Ecto neural progenitor cell (in vitro differentiated cells): ENCODE data around the gene CMSS1.
"Not testable (repeated sequence)": the region's sequence is repeated elsewhere in the genome, so short reads cannot be mapped to it uniquely, and the experiment has no call there.

Experiments used
- DNase-seq: peaks from one replicate; pipeline ENCODE4 v3.0.0-alpha.2; 2018; ENCODE audit warnings: low spot score

Gene CMSS1

DNA sequence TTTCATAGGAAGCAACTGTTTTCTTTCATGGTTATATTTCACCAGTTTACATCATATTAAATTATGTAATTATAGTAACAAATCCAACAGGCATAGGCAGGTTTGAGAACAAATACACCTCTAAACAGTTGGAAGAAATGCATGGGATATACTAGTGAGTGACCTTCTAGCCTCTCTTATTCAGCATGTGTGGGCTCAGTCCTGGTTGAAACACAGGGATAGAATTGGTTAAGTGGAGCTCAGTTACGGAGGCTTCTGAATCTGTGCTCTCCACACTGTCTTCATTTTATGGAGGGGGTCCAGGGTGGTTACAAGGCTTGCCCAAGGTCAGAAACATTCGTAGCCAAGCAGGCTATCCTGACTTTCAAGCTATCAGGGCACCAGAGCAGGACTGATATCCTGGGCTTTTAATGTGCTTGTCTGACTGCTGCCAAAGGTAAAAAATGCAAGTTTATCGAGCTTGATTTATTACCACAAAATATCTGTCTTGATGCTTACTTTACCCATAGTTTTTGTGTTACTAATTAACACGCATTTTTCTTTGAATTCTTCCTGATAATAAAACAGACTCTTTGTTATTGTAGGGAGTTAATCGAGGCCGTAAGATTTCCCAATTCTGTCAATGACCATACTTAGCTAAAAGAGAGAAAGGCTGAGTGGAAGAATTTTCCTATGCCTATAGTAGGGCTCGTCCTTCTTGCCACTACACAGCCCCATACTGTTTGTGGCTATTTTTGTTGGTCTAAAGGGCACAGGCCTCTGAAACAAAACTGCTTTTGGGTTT lies 207.1 kb downstream of the CMSS1 start:
- no peak for DNase-seq

DNA sequence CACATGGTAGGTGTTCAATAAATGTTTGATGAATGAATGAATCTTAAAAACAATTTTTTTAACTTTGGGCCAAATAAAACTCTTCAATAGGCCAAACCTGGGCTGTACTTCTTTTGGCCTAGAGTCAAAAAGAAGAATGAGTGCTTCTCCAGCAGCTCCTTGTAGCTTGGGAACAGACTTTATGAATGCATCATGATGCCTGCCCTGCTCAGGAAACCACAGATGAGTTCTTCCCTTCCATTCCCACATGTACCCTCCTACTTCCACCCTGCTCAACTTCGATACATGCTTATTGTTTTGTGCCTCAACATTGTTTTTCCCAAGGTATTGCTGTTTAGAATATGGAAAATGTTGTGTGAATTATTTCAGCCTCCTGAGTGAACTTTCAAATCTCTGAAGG lies 209.7 kb downstream of the CMSS1 start:
- no peak for DNase-seq

DNA sequence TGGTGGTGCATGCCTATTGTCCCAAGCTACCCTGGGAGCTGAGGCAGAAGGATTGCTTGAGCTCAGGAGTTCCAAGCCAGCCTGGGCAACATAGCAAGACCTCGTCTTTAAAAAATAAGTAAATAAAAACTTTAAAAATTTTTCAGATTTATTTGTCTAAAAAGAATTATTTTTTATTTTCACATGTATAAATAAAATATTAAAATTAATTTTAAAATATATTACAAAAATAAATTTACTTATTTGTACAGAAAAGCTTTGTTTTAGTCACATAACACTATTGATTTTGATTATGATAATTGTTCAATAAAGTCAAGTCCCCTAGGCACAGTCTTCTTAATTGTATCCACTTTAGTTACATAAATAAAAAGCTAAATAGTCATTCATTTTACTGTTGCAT lies 211.4 kb downstream of the CMSS1 start:
- no peak for DNase-seq

DNA sequence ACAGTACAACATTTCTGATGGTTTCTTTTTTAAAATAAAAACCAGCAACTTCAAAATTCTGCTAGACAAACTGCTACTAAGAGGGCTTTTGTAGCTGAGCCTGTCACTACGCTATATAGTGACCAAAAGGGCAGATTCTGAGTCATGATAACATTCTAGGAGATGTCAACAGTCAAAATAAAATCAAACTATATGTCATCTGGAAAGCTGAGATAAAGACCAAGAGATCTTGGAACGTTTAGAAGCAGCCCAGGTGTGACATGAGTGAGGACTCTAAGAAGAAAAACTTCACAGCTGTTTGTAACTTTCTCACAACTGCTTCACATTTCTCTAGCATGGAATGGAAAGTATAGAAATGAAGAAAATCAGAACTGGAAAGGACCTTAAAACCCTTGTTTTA lies 212.0 kb downstream of the CMSS1 start:
- no peak for DNase-seq

DNA sequence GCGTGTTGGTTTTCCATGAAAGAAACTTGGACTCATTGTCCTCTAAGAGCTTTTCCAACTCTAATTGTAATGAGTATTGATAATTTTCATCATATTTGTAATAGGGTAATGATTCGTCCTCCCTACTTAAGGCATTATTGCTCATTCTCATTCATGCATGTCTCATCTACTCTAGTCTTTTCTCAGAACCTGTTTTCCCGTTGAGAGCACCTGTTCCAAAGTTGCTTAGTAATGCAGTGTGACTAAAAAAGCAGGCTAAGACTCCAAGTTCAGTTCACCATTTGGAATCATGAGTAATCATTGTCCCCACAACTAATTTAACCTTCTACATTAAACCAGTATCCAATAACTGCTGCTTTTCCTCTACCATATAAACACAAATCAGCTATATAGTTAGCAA lies 212.7 kb downstream of the CMSS1 start:
- no peak for DNase-seq

DNA sequence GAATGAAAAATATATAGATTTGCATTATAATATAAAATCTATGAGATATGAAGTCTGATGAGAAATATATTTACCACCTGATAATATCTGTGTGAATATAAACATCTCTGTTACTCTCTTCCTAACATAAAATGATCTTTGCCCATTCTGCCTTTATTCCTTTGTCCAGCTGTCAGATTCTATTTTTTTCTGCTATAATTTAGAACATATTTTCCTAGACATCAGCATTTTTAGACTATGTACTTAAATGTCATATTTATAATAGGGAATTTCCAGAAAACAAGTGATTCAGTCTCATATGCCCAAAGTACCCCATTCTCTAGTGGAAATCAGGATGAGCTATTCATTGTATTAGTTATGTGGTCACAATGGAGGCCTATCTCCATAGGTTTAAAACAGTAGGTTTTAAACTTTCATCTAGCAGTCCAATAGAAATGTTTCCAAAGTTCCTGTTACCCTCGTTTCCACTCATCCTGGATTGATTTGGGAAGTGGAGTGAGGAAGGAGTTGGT lies 213.3 kb downstream of the CMSS1 start:
- no peak for DNase-seq

DNA sequence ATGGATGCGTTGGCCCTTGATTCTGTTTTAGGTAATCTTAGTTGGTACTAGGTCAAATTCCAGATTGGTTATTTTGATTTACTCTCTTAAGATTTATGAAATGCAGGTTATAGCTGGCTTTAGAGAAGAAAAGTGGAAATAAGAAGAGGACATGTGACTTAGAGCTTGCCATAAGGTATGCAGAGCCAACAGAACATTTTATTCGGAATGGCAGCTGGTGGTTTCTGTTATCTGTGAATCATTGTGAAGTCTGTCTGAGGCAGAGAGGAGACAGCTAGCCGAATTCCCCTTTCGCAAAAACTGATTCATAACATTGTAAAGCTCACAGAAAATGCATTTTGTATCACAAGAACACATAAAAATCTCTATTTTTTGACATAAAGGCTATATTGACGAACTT lies 214.6 kb downstream of the CMSS1 start:
- no peak for DNase-seq

DNA sequence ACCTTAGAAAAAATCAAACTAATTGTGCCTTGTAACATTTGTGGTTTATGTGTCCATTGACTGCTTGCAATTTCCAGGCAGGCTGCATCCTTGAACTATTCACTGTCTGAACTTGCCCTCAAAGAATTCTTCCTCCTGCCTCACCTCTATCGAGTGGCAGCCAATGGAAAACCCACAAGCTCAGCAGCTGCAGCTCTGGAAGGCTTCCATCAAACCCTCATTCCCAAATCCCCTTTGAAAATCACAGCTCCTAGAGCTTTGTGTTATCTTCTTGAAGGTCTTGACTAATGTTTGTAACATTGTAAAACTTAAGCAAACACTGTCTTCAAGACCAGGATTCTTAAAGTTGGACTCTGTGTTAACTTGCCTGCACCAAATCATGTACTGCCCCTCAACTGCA lies 215.5 kb downstream of the CMSS1 start:
- DNase-seq: no peak

DNA sequence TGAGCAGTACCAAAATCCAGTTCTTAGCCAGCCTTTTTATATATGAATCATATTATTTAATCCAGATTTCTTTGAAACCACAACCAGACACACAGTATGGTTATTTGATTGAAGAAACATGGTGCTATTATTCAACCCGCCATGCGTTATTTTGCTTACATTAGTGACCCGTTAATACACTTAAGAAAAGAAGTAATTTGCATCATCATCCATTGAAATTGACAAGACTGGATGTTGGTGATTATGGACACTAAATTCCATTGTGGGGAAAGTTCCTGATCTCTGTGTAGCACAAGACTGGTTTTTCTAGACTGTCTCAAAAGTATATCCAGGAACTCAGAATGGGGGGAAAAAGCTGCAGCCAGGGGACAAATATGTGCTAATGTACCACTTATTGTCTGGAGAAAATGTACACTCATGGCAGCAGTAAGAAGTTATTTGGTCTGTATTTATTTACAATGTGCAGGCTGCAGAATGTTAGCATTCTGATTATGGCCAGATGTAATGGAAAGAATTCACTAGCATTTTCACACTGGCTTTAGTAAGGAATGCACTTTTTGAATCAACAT lies 216.3 kb downstream of the CMSS1 start:
- DNase-seq: no peak

DNA sequence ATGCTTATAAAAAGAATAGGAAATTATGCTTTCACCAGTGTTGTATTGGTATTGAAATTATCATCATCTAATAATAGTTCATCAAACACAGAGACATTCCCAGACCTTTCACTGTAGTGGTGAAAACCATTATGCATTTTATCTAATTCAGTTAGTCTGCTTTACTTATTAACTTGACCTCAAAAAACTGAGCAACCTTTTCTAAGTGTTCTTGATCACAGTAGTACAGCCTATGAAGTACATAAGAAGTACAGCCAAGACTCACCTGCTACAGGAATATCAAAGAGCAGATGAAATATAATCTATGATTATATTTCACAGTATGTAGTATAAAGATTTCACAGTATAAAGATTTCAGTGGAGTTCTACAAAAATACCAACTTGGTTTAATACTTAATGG lies 221.4 kb downstream of the CMSS1 start:
- DNase-seq: no peak

DNA sequence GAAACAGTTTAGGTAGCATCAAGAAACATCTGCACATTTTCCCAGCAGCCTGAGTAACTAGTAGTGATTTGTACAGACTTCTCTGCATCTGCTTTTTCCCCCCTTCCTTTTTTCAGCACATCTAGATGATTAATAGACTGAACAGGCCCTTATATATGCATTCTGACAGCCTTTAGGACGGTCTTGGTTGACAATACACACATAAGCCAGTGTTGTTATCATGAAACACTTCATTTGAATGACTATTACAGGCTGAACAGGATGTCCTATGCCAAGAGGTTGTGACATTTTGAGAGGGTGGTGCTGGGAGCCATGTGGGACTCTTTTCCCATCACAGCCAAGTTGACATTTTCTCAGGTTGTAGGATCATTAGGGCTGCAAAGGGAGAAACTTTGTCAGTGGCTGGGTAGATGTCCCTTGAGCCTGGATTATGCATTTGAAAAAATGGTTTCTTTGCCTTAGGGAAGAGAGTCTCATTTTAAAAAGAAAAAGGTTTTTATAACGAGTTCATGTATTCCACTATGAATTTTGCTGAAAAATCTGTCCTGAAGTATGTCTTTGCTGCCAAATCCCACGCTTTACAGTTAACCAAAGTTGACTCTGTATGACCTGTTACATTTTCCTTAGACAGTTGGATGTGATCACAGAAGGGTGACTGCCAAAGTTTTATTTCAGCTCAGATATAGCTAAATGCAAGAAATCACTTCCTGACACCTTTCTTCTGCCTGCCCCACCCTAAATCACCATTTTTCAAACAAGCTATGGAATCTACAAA lies 223.0 kb downstream of the CMSS1 start:
- no peak for DNase-seq

DNA sequence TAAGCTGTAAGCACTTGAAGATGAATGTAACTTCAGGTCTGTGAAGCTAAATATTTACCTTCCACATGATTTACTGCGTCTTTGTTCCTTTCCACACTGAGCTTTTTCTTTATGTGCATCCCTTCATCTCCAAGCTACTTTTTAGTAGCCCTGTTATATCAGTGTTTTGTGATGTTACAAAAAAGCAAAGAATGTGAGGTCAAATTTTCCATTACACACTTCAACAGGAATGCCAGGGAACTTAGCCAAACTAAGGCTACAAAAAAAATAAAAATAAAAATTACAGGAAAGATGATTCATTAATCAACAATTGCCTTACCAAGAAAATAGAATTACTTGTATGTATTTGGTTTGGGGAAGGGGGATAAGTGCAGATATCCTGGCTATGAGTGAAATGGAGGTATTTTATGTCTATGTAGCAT lies 223.7 kb downstream of the CMSS1 start:
- no peak for DNase-seq

DNA sequence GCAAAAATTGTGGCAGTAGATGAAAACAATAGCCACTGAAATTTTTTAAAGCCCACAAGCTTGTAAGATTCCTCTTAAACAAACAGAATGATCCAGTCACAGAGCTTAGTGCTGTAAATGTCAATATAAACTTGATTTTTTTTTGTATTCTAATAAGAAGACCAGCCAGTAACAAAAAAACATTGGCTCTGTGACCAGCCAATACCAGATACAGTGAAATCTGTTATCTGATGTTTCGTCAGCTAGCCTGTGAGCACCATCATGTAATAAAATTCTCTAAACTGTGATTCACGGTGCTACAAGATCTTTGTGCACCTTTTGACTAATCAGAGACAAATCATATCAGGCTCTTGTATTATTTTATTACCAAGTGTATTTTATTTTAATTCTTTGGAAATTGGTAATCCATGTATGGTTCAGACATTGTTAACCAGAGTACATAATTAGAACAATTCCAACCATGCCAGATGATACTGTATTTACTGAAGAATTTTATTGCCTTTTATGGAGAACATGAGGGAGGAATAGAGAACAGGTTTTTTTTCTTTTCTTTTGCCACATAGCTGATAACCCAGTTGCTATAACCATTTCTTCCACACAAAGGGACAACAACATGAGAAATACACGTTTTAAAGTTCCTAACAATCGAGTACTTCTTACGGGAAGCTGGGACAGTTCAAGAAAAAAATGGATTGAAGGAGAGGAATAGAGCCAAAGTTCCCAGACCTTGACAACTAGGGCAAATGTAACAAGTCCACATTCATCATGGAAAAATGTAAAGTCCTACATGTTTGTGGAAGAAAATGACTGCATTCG lies 224.7 kb downstream of the CMSS1 start:
- no peak for DNase-seq

DNA sequence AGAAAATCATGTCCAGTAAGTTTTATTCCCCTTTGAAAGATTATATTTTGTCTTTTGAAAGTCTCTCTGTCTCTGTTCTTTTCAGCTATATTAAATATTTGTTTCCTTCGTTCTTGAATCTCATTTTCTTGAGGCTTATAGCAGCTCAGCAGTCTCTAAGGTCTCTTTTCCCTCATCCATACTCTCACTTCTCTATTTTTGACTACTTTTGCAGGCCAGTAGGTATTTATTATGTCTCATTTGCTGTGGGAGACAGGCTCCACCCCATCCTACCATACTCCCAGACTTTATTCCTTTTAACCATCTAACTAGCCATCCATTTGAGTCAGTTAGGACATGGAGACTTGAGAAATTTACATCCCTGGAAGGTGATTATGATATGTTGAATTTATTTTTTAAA lies 225.6 kb downstream of the CMSS1 start:
- no peak for DNase-seq

DNA sequence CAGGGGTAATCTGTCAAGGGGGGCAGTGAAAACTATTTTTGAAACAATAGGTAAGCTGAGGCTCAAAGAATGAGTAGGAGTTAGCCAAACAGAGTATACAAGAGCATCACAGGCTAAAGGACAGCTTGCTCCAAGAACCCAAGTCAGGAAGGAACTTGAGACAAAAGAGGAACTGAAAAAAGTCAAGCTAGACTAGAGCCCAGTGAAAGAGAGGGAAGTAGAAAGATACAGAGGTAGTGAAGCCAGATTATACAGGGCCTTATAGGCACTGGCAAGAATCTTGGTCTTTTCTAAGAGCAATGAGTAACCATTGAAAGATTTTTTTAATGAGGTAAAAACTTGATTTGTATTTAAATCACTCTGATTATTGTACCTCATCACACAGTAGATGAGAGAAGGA lies 226.7 kb downstream of the CMSS1 start:
- DNase-seq: no peak

DNA sequence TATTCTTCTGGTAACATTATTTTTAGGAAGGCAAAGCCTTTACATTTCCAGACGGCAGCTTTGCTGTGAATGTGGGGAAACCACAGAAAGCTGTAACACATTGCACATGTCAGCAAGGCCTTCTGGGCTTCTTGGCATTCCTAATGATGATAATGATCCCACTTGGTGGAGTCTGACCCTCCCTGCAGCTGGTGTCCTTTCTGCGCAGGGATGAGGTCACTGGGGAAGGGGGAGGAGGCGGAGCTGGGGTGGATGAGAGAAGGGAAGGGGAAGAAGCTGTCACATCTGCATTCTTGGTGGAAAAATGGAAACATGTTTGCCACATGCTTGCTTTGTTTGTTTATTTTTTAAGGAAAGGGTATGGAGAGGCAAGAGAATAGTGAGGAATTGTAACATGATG lies 228.0 kb downstream of the CMSS1 start:
- no peak for DNase-seq

DNA sequence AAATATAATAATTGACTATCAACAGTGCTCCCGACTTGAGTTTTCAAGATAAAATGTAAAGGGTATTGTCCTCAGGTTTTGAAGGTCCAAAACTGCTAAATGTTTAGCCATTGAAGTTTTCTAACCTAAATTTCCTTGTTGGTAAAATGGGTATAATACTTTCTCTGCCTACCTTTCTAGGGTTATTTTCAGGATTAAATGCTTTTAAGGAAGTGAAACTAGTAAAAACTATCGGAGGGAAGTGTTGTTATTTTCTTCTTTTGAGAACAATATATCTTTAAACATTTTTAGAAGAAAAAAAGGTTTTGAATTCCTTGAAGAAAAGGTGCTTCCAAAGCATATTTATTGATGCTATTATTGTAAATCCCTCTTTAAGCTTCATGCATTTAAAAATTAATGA lies 229.3 kb downstream of the CMSS1 start:
- DNase-seq: no peak

DNA sequence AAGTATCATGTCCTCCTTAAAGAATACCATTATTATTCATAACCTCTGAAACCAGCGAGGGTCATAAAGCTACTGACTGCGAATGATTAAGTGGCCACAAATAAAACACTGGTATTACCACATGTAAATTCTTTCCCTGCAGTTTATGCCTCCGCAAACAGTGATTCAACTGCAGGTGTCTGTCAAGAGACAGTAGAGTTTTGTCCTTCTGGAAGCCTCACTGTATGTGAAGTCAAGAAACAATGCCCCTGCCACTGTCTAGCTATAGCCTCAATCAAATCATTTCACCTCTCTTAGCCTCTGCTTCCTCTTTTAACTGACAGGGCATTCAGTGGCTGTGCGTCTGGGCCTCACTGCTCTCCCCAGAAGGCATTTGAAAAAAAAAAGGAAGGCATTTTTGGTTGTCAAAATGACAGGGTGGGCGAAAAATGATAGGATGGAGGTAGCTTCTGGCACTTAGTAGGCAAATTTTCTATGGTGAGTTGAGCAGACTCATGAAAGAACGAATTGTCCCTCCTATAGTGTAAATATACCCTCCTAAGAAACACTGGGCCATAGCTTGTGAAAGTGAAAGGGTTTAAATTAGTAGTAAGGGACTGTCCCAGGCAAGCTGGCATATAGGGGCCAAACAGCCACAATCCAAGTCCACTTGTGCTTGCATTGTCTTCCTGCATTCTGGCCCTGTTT lies 229.9 kb downstream of the CMSS1 start:
- no peak for DNase-seq

DNA sequence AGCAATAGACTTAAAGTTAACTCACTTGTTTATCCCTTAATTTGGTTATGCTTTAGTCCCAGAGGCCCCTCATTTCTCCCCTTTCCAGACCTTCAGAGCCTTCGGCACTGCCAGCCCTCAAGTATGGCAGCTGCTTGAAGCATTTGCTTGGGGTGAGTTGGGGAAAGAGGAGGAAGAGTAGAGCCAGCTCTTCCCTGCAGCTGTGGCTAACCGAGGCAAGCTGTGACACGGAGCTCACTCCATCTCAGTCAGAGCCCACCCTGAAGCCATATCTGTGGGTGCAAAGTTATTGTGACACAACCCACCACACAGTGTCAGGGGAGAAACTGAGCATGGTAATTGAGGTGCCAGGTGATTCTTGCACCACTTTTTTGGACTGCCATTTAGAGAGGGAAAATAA lies 230.6 kb downstream of the CMSS1 start:
- DNase-seq: no peak

DNA sequence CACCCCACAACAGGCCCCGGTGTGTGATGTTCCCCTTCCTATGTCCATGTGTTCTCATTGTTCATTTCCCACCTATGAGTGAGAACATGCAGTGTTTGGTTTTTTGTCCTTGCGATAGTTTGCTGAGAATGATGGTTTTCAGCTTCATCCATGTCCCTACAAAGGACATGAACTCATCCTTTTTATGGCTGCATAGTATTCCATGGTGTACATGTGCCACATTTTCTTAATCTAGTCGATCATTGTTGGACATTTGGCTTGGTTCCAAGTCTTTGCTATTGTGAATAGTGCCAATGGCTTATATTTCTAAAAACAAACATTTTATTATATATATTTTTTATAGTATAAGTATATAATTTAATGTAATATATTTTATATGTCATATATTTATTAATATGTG lies 233.9 kb downstream of the CMSS1 start:
- not testable (repeated sequence) for DNase-seq

DNA sequence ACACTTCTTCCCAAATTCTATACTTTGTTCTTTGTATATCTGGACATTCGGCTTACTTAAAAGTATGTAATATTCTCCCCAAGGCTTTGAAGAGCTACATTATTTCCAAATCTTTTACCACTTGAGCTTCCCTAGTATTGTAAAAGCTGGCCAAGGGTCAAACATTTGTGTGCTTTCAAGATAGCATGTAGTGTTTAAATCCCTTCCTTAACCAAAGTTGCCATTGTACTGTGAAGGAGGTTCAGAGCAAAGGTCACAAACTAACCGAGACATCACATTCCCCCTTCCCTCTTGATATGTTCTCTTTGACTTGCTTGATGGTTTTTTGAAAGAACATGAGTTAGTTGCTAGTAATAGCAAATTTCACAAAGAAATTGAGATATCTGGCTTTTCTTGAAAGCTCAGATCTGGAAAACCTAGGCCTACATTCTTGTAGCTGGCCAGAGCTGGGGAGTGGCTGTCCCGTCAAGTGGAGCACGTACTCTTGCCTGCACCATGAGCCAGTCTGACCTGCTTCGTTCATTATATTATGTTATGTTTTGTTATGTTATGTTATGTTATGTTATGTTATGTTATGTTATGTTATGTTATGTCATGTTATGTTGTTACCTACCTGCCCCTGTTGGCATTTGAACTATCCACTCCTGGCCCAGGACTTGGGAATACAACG lies 236.4 kb downstream of the CMSS1 start:
- DNase-seq: no peak
